Left cardiac atrium (tissue), 4 donors: ENCODE measurements around the gene GADD45G. TPM values are rescaled to one million over a fixed set of nuclear protein-coding genes. Genes with fewer than 3 reads are reported as not detected.
A peak's percentile ranks its signal among the peaks of the same experiment; 100 is the strongest.

ENCODE experiments used
- ATAC-seq, 2 donors: fragments of 200-7000 bp; cut with Tn5 transposase; one replicate each; pipeline ENCODE4 v1.9.1; 2020; ENCODE audit warnings: mild to moderate bottlenecking in 2 of 2, moderate library complexity in 2 of 2
- DNase-seq: peaks from one replicate; pipeline ENCODE4 v3.0.0-alpha.2; 2020
- intact Hi-C, 2 donors: fragments of 100-400 bp; cut with DNase I; formaldehyde crosslinking; loops; one replicate each; pipeline versions ENCODE4 v1.14.1 to v1.15.1; 2022 to 2023
- total RNA-seq, 2 donors: library from RNA; stranded (reverse); fragmentation: NEBNext Ultra II Directional; extraction: Animal tissue kit (Norgen Biotek cat#: 25700); gene quantifications; one replicate each; pipeline ENCODE4 v1.2.1, GENCODE V29; 2021
- donor health status: DM: no; HTN: yes; CAD: no.
- donor health status: DM: no; HTN: yes; CAD: no; lungs with severe emphysema.
- donor health status: DM: yes; HTN: yes; CAD: no.
- donor health status: Dilated cardiomyopathy.

The GADD45G gene
- total RNA-seq, 2 donors from 2014 or later: 107 to 128 TPM

DNA sequence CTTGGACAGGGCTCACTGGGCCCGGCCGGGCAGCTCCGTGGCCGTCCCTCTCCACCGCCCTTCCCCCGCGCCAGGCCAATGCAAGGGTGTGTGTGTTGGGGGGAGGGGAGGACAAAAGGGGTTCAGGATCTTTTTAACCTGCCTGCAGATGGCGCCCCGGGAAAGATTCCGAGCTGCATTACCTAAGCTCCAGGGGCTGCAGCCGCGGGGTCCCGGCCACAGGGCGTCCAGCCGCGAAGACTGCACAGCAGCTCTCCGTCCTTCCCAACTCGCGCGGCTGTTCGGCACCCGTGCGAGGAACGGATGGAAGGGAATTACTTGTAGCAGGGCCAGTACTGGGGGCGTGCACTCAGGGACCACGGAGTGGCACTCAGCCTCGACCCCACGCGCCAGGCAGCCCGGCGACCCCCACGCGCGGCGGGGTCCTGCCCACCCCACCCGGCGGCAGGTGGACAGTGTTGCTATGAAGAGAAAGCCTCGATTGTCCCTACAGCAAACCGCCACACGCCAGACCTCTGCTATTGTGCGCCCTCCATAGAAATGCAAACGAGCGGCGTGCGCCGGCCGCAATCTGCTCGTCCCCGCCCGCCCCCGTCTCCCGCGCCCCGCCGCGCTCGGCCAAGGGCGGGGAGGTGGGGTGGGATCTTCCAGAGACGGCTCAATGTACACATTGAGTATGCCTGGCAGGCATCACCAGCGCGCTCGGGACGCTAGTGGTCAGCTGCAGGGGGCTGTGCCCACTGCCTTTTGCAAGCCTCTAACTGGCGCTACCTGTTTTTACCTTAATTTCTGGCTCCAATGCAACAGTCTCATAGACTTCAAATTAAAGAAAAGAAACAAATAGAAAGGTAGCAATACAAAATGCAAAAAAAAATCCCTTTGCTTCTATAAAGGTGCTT lies 796 bp upstream of the GADD45G start:
- DNase-seq (peak; percentile 78), ATAC-seq (peak; percentile 23 to 48)
- intact Hi-C loops: loop anchor here (1.0 to 10.0 kb wide), 8 partner anchors 135 to 498 kb away; no protein-coding TSS in a partner anchor

- intact Hi-C loops: loop anchor here (2.0 to 10.0 kb wide), 7 partner anchors 57 to 389 kb away; no protein-coding TSS in a partner anchor
- peak; percentile 42 to 59 for ATAC-seq
- peak; percentile 68 for DNase-seq
Measured at GRCh38 chr9:89605465-89606048, 745 bp downstream of the GADD45G start.

DNA sequence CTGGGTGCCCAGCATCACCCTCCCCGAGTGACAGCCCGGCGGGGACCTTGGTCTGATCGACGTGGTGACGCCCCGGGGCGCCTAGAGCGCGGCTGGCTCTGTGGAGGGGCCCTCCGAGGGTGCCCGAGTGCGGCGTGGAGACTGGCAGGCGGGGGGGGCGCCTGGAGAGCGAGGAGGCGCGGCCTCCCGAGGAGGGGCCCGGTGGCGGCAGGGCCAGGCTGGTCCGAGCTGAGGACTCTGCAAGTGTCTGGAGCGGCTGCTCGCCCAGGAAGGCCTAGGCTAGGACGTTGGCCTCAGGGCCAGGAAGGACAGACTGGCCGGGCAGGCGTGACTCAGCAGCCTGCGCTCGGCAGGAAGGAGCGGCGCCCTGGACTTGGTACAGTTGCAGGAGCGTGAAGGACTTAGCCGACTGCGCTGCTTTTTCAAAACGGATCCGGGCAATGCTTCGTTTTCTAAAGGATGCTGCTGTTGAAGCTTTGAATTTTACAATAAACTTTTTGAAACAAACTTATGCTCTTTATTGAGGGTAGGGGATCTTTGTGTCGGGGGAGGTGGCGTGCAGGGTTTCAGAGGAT lies 1.3 kb downstream of the GADD45G start:
- peak; percentile 82 for DNase-seq
- intact Hi-C loops: loop anchor here (2.0 to 10.0 kb wide), 6 partner anchors 57 to 389 kb away; no protein-coding TSS in a partner anchor
- peak; percentile 53 to 75 for ATAC-seq

DNA sequence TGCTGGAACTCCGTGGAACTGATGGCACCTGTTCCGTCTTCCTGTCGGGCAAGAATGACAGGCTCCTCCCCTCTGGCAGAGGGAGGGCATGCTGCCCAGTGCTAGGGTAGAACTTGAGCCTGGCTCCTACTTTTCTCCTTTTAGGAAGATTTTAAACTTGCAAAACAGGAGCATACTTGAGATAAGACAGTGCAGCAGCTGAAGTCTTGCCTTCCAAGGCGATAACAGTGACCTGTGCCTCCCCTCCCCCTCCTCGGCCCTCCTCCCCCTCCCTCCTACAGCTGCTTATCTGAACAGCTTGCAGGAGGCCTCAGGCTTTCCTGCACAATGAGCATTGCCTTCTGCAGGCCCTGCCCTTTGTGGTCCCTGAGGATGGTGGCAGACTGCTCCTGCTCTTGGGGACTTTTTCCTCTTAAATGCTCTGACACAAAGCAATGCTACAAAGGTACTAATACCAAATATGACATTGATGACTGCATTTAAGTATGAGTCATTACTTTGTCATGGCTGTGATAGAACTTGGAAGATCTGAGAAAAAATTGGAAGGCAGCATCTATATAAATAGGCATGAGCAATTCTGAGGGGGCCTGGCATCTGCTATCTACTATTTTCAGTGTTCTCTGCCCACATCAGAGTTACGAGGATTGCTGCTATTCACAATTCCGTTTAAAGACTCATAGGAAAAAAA lies 2.0 kb downstream of the GADD45G start:
- intact Hi-C loops: loop anchor here (2.0 to 10.0 kb wide), 6 partner anchors 56 to 388 kb away; no protein-coding TSS in a partner anchor
- DNase-seq (peak; percentile 55), ATAC-seq (peak in 1 of 2 donors; percentile 9)

GRCh38 chr9:89608641-89609335 lies 4.0 kb downstream of the GADD45G start:
- intact Hi-C loops: loop anchor here (5.0 to 10.0 kb wide), 5 partner anchors 206 to 386 kb away; no protein-coding TSS in a partner anchor
- ATAC-seq: no peak
- no peak for DNase-seq

GRCh38 chr9:89609426-89610006 lies 4.7 kb downstream of the GADD45G start:
- intact Hi-C loops: loop anchor here (5.0 to 10.0 kb wide), 7 partner anchors 145 to 385 kb away; no protein-coding TSS in a partner anchor
- no peak for ATAC-seq

DNA sequence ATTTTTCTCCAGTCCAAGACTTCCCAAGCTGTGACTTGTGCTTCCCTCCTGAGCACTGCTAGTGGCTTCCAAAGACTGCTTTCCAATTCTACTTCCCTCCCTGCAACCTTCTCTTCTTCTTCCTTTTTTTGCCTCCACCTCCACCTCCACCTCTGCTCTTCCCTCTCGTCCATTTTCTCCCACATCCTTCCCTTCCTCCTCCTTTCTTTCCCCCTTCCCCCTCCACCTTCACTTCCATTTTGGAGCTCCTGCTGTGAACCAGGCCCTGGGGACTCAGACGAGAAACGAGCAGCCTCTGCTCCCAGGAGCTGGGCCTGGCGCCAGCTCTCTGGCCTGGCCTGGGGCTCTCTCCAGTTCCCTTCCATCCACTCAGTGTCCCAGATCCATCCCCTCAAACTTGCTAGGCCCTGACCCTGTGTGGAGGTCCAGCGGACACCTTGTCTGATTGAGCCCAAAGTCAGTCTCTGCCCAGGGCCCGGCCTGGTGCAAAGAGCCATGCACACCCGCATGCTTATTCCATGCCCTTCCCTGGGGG lies 5.6 kb downstream of the GADD45G start:
- ATAC-seq: no peak
- DNase-seq: no peak
- intact Hi-C loops: loop anchor here in 1 of 2 donors (10.0 kb wide), 2 partner anchors 144 to 274 kb away; no protein-coding TSS in a partner anchor

More at GRCh38 chr9:89609426-89610006, 4.7 kb downstream of the GADD45G start:
- DNase-seq: no peak

GRCh38 chr9:89611425-89611824 lies 6.6 kb downstream of the GADD45G start:
- DNase-seq (no peak), ATAC-seq (no peak)
- intact Hi-C loops: loop anchor here in 1 of 2 donors (10.0 kb wide), 2 partner anchors 143 to 273 kb away; no protein-coding TSS in a partner anchor

DNA sequence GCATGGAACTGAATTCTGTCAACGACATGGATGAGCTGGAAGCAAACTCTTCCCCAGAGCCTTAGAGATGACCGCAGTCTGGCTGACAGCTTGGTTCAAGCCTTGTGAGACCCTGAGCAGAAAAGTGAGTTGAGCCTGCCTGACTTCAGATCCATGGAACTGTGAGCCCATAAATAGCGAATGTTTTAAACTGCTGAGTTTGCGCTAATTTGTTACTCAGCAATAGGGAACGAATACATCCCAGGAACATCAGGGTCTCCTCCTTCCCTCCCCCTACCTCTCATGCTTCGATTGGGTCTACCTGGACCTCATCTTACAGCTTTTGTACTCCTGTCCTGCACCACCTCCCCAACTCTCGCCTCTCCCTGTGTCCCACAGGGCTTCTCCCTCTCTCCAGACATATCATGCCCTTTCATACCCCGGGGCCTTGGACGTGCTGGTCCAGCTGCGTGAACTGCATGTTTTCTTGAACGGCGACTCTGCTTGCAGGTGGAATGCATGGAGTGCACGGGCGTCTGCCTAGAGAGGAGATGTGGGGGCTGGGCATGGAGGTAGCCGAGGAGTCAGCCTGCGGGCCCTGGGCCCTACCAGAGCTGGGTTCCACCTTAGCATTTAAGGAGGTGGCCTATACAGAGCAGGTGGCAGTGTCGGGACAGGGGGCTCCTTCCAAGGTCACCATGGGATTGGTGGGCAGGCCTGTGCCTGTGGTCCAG lies 7.9 kb downstream of the GADD45G start:
- no peak for ATAC-seq
- DNase-seq: no peak
- intact Hi-C loops: loop anchor here in 1 of 2 donors (10.0 kb wide), 2 partner anchors 142 to 272 kb away; no protein-coding TSS in a partner anchor

DNA sequence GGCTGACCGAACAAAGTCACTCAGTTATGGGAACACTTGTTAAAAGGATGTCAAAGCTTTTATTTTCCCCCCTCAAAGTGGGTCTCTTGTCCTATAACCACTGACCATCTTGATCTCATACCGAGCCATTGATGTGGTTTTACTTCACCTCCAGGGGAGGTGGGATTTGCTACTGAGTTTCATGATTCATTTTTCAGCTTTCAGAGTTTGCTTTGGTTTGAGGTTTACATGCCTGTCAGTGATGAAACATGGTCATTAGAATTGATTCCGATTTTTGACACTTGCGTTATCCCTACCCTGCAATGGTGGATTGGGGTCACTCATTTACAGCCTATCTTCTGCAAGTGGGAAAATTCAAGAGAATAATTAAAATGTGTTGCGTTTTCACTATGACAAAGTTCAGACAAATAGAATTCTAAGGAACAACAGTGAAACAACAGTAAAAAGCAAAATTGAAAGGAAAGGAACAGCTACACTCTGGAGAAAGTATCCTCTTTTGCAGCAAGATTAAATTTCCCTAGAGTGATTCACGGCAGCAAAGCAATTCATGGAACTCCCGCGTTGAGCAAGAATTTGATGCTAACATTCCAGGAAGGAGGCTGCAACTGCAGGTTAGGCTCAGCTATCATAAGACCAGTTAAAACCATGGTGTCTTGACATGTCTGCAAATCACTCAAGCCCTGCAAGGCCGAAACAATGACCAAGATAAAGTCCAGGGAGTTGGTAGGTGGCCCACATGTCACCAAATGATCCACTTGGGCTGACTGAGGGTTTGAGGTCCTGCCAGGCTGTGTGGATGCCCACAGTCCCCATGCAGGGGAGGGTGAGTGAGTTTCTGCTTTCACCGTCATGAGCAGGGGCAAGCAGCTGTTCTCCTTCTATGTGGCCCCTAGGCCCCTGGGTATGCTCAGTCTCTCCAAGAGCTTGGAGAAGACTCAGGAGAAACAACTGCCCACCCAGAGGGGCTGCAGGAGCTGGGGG lies 9.4 kb downstream of the GADD45G start:
- ATAC-seq (peak in 1 of 2 donors; percentile 62), DNase-seq (no peak)
- intact Hi-C loops: loop anchor here in 1 of 2 donors (10.0 kb wide), 2 partner anchors 141 to 271 kb away; no protein-coding TSS in a partner anchor

GRCh38 chr9:89615661-89616060 lies 10.8 kb downstream of the GADD45G start:
- ATAC-seq: no peak
- intact Hi-C loops: loop anchor here in 1 of 2 donors (10.0 kb wide), 2 partner anchors 139 to 269 kb away; no protein-coding TSS in a partner anchor
- DNase-seq: no peak

- intact Hi-C loops: loop anchor here in 1 of 2 donors (10.0 kb wide), 2 partner anchors 138 to 268 kb away; no protein-coding TSS in a partner anchor
- DNase-seq (no peak), ATAC-seq (no peak)
Measured at GRCh38 chr9:89616411-89616810, 11.6 kb downstream of the GADD45G start.

- DNase-seq (no peak), ATAC-seq (no peak)
- intact Hi-C loops: loop anchor here in 1 of 2 donors (10.0 kb wide), 2 partner anchors 137 to 267 kb away; no protein-coding TSS in a partner anchor
Measured at GRCh38 chr9:89617978-89618377, 13.2 kb downstream of the GADD45G start.

- intact Hi-C loops: loop anchor here in 1 of 2 donors (10.0 kb wide), 2 partner anchors 136 to 266 kb away; no protein-coding TSS in a partner anchor
- ATAC-seq (no peak), DNase-seq (no peak)
Measured at GRCh38 chr9:89619019-89619418, 14.2 kb downstream of the GADD45G start.
